Measurements from ENCODE around the gene KCNMB3.

DNA sequence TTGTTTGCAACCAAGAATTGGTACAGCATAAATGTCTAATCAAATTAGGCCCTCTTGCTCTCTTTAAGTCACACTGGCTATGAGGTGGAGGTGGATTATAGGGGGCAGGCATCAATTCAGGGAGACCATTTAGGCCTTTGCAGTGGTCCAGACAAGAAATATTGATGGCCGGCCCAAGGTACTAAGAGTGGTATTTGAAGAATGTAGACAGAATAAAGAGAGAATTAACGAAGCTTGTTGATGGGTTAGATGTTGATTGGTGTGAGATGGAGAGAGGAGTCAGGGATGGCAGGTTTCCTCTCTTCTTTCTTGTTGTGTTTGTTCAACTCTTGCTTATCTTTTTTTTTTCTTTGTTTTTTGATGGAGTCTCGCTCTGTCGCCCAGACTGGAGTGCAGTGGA lies 54.2 kb downstream of the KCNMB3 start:
- TF ChIP-seq KLF13 (CRISPR knock-in tag; IDR thresholded peaks at IDR 0.05) (no peak), TAF1 (CRISPR knock-in tag; IDR thresholded peaks at IDR 0.05) (no peak), MXI1 (IDR thresholded peaks at IDR 0.05; ENCODE audit: borderline replicate concordance, low read depth, low read length) (no peak), ZNF879 (CRISPR knock-in tag; IDR thresholded peaks at IDR 0.05) (no peak), GABPA (IDR thresholded peaks at IDR 0.05; ENCODE audit: low read depth, low read length) (no peak), GABPA (CRISPR knock-in tag; IDR thresholded peaks at IDR 0.05; ENCODE audit: low read depth) (no peak), CBX2 (IDR thresholded peaks at IDR 0.05; ENCODE audit: low read depth, low read length) (no peak), CBX2 (CRISPR knock-in tag; IDR thresholded peaks at IDR 0.05; ENCODE audit: low read depth) (no peak), ZIK1 (CRISPR knock-in tag; IDR thresholded peaks at IDR 0.05; ENCODE audit: borderline replicate concordance, low read depth) (no peak), AGO2 (optimal IDR thresholded peaks at IDR 0.05; ENCODE audit: low read depth, low read length) (no peak), MTA3 (CRISPR knock-in tag; IDR thresholded peaks at IDR 0.05) (no peak)
- TF ChIP-seq, protein P1, sequence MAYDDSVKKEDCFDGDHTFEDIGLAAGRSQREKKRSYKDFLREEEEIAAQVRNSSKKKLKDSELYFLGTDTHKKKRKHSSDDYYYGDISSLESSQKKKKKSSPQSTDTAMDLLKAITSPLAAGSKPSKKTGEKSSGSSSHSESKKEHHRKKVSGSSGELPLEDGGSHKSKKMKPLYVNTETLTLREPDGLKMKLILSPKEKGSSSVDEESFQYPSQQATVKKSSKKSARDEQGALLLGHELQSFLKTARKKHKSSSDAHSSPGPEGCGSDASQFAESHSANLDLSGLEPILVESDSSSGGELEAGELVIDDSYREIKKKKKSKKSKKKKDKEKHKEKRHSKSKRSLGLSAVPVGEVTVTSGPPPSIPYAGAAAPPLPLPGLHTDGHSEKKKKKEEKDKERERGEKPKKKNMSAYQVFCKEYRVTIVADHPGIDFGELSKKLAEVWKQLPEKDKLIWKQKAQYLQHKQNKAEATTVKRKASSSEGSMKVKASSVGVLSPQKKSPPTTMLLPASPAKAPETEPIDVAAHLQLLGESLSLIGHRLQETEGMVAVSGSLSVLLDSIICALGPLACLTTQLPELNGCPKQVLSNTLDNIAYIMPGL (CRISPR knock-in tag; IDR thresholded peaks at IDR 0.05; ENCODE audit: borderline replicate concordance in 1 of 2, low read depth in 1 of 2) = no peak
- TF ChIP-seq, protein P2, sequence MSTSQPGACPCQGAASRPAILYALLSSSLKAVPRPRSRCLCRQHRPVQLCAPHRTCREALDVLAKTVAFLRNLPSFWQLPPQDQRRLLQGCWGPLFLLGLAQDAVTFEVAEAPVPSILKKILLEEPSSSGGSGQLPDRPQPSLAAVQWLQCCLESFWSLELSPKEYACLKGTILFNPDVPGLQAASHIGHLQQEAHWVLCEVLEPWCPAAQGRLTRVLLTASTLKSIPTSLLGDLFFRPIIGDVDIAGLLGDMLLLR (CRISPR knock-in tag; IDR thresholded peaks at IDR 0.05) = no peak
- TF ChIP-seq, protein P3, sequence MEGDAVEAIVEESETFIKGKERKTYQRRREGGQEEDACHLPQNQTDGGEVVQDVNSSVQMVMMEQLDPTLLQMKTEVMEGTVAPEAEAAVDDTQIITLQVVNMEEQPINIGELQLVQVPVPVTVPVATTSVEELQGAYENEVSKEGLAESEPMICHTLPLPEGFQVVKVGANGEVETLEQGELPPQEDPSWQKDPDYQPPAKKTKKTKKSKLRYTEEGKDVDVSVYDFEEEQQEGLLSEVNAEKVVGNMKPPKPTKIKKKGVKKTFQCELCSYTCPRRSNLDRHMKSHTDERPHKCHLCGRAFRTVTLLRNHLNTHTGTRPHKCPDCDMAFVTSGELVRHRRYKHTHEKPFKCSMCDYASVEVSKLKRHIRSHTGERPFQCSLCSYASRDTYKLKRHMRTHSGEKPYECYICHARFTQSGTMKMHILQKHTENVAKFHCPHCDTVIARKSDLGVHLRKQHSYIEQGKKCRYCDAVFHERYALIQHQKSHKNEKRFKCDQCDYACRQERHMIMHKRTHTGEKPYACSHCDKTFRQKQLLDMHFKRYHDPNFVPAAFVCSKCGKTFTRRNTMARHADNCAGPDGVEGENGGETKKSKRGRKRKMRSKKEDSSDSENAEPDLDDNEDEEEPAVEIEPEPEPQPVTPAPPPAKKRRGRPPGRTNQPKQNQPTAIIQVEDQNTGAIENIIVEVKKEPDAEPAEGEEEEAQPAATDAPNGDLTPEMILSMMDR (CRISPR knock-in tag; IDR thresholded peaks at IDR 0.05) = no peak
- TF ChIP-seq, protein P4, sequence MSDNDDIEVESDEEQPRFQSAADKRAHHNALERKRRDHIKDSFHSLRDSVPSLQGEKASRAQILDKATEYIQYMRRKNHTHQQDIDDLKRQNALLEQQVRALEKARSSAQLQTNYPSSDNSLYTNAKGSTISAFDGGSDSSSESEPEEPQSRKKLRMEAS (IDR thresholded peaks at IDR 0.05) = no peak

All from HepG2 (cell line).